Measurements from ENCODE around the gene TNXB. TPM values are rescaled to one million over a fixed set of nuclear protein-coding genes. Genes with fewer than 3 reads are reported as not detected.
A peak's percentile ranks its signal among the peaks of the same experiment; 100 is the strongest.

Gene TNXB
- total and polyA plus RNA-seq, 2 donors (not counting 1 experiment from before 2014, with no cell fraction given): 8.1 to 63.9 TPM

DNA sequence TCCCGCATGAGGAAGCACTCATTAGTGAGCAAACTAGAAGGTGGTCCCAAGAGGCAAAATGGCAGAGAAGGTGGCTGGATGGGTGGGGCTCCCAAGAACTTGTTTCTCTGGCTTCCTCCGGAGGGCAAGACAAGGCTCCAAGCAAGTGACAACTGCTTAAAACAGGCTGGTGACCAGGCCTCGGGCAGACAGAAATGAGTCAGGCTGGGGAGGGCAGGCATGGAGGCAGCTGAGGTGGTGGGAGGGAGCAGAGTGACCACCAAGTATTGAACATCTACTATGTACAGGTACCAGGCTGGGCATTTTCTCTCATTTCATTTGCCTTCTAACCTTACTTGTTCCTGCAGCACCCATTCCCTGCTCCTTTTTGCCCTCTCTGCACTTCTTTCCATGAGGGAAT is 33.4 kb downstream of the TNXB start:
- H3K27ac ChIP-seq (ENCODE audit: insufficient read depth, low read length): no peak overlapping the region
- DNase-seq (ENCODE audit: low read depth in 2 of 2): no peak

DNA sequence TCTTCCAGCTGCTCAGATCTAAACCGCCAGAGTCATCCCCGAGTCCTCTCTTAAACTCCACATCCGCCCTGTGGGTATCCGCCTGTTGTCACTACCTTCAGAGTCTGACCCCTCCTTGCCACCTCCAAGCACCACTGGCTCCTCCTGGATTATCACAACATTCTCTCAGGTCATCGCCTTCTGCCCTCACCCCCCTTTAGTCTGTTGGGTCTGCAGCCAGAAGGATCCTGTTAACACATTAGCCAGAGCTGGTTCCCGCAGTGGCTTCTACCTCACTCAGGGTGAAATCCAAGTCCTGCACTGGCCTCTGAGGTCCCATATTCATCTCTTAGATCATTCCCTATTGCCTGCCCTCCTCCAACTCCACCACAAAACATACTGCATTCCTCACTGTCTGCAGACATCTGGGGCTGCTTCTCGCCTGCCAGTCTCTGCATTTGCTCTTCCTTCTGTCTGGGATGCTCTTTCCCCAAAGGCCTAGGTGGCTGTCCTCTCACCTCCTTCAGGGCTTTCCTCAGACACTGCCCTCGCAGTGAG is 34.1 kb downstream of the TNXB start:
- H3K27ac ChIP-seq (ENCODE audit: insufficient read depth, low read length): no peak overlapping the region
- H4K20me1 ChIP-seq (ENCODE audit: control insufficient read depth, extremely low read depth, insufficient read depth, low read length): no peaks in the 10 kb centered on the region
- H2AFZ ChIP-seq (ENCODE audit: low read length): no peak overlapping the region
- H3K9ac ChIP-seq (ENCODE audit: insufficient read depth, low read length): no peak overlapping the region
- no peaks in the 10 kb centered on the region for H3K79me2 ChIP-seq (ENCODE audit: control insufficient read depth, insufficient read depth, low read length)
- peaks cover 1% of the 10 kb centered on the region for H3K36me3 ChIP-seq (ENCODE audit: control insufficient read depth, insufficient read depth, low read length)
- no peaks in the 10 kb centered on the region for H3K27me3 ChIP-seq (ENCODE audit: control insufficient read depth, insufficient read depth, low read length)
- H3K4me3 ChIP-seq (replicated peaks in 1 of 4; ENCODE audit: control extremely low read depth in 1 of 4, insufficient read depth in 1 of 4, low read depth in 3 of 4, low read length in 4 of 4): no peak overlapping the region
- no peaks in the 10 kb centered on the region for H3K9me3 ChIP-seq (ENCODE audit: control insufficient read depth, insufficient read depth, low read depth, low read length)
- TF ChIP-seq, protein P1, sequence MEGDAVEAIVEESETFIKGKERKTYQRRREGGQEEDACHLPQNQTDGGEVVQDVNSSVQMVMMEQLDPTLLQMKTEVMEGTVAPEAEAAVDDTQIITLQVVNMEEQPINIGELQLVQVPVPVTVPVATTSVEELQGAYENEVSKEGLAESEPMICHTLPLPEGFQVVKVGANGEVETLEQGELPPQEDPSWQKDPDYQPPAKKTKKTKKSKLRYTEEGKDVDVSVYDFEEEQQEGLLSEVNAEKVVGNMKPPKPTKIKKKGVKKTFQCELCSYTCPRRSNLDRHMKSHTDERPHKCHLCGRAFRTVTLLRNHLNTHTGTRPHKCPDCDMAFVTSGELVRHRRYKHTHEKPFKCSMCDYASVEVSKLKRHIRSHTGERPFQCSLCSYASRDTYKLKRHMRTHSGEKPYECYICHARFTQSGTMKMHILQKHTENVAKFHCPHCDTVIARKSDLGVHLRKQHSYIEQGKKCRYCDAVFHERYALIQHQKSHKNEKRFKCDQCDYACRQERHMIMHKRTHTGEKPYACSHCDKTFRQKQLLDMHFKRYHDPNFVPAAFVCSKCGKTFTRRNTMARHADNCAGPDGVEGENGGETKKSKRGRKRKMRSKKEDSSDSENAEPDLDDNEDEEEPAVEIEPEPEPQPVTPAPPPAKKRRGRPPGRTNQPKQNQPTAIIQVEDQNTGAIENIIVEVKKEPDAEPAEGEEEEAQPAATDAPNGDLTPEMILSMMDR (conservative IDR thresholded peaks at IDR 0.05 in 1 of 2, IDR thresholded peaks at IDR 0.05 in 1 of 2; ENCODE audit: low read depth in 1 of 2, low read length in 2 of 2): no peak
- H3K4me2 ChIP-seq (ENCODE audit: extremely low read depth, insufficient read depth, low read length): no peak overlapping the region
- H3K4me1 ChIP-seq (ENCODE audit: control insufficient read depth, extremely low read depth, insufficient read depth, low read length): peaks cover 11% of the 10 kb centered on the region
- peak in 1 of 2 donors; percentile 56 for DNase-seq (ENCODE audit: low read depth in 2 of 2)

More for the DNA sequence above, 33.4 kb downstream of the TNXB start:
- Histone ChIP-seq H2AFZ (ENCODE audit: low read length) (no peak overlapping the region), H3K9ac (ENCODE audit: insufficient read depth, low read length) (no peak overlapping the region), H3K27me3 (ENCODE audit: control insufficient read depth, insufficient read depth, low read length) (no peaks in the 10 kb centered on the region), H3K9me3 (ENCODE audit: control insufficient read depth, insufficient read depth, low read depth, low read length) (no peaks in the 10 kb centered on the region), H3K4me3 (replicated peaks in 1 of 4; ENCODE audit: control extremely low read depth in 1 of 4, insufficient read depth in 1 of 4, low read depth in 3 of 4, low read length in 4 of 4) (no peak overlapping the region), H3K4me2 (ENCODE audit: extremely low read depth, insufficient read depth, low read length) (no peak overlapping the region), H4K20me1 (ENCODE audit: control insufficient read depth, extremely low read depth, insufficient read depth, low read length) (no peaks in the 10 kb centered on the region), H3K36me3 (ENCODE audit: control insufficient read depth, insufficient read depth, low read length) (peaks cover 1% of the 10 kb centered on the region), H3K79me2 (ENCODE audit: control insufficient read depth, insufficient read depth, low read length) (no peaks in the 10 kb centered on the region), H3K4me1 (ENCODE audit: control insufficient read depth, extremely low read depth, insufficient read depth, low read length) (peaks cover 15% of the 10 kb centered on the region)
- no peak for TF ChIP-seq EZH2 (IDR thresholded peaks at IDR 0.05; ENCODE audit: low read length, missing control alignments)
- TF ChIP-seq, protein P1 (conservative IDR thresholded peaks at IDR 0.05 in 1 of 2, IDR thresholded peaks at IDR 0.05 in 1 of 2; ENCODE audit: low read depth in 1 of 2, low read length in 2 of 2): no peak

DNA sequence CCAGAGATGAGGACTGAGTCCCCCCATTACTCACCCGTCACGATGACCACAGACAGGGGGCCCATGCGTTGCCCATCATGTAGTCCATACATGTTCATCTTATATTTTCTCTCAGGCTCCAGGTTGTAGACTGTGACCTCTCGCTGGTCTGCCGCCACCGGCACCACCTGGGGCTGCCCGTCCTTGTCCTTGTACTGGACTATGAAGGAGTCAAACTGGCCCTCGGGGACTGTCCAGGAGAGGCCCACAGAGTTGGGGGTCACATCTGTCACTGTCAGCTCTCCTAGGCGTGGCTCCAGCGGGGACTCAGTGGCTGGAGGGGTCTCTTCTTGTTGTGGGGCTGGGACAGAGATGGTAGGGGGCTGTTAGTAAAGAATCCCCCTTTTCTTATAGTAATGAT is 35.5 kb downstream of the TNXB start:
- H3K9me3 ChIP-seq (ENCODE audit: control insufficient read depth, insufficient read depth, low read depth, low read length): no peaks in the 10 kb centered on the region
- no peak overlapping the region for H3K27ac ChIP-seq (ENCODE audit: insufficient read depth, low read length)
- peaks cover 9% of the 10 kb centered on the region for H3K4me1 ChIP-seq (ENCODE audit: control insufficient read depth, extremely low read depth, insufficient read depth, low read length)
- no peak overlapping the region for H3K4me2 ChIP-seq (ENCODE audit: extremely low read depth, insufficient read depth, low read length)
- H3K79me2 ChIP-seq (ENCODE audit: control insufficient read depth, insufficient read depth, low read length): no peaks in the 10 kb centered on the region
- H3K4me3 ChIP-seq (replicated peaks in 1 of 4; ENCODE audit: control extremely low read depth in 1 of 4, insufficient read depth in 1 of 4, low read depth in 3 of 4, low read length in 4 of 4): no peak overlapping the region
- DNase-seq (ENCODE audit: low read depth in 2 of 2): no peak
- H3K9ac ChIP-seq (ENCODE audit: insufficient read depth, low read length): no peak overlapping the region
- TF ChIP-seq, protein P1 (conservative IDR thresholded peaks at IDR 0.05 in 1 of 2, IDR thresholded peaks at IDR 0.05 in 1 of 2; ENCODE audit: low read depth in 1 of 2, low read length in 2 of 2): no peak
- TF ChIP-seq EZH2 (IDR thresholded peaks at IDR 0.05; ENCODE audit: low read length, missing control alignments): no peak
- no peaks in the 10 kb centered on the region for H3K27me3 ChIP-seq (ENCODE audit: control insufficient read depth, insufficient read depth, low read length)
- no peak overlapping the region for H2AFZ ChIP-seq (ENCODE audit: low read length)
- H3K36me3 ChIP-seq (ENCODE audit: control insufficient read depth, insufficient read depth, low read length): peaks cover 1% of the 10 kb centered on the region
- H4K20me1 ChIP-seq (ENCODE audit: control insufficient read depth, extremely low read depth, insufficient read depth, low read length): no peaks in the 10 kb centered on the region
